ENCODE data around the gene ADAM17. TPM values are rescaled to one million over a fixed set of nuclear protein-coding genes. Genes with fewer than 3 reads are reported as not detected.
"Not testable (repeated sequence)": the region's sequence is repeated elsewhere in the genome, so short reads cannot be mapped to it uniquely, and the experiment has no call there.

The ADAM17 gene
- polyA plus RNA-seq, 10 donors: 19.6 to 34.8 (median 26.1) TPM

DNA sequence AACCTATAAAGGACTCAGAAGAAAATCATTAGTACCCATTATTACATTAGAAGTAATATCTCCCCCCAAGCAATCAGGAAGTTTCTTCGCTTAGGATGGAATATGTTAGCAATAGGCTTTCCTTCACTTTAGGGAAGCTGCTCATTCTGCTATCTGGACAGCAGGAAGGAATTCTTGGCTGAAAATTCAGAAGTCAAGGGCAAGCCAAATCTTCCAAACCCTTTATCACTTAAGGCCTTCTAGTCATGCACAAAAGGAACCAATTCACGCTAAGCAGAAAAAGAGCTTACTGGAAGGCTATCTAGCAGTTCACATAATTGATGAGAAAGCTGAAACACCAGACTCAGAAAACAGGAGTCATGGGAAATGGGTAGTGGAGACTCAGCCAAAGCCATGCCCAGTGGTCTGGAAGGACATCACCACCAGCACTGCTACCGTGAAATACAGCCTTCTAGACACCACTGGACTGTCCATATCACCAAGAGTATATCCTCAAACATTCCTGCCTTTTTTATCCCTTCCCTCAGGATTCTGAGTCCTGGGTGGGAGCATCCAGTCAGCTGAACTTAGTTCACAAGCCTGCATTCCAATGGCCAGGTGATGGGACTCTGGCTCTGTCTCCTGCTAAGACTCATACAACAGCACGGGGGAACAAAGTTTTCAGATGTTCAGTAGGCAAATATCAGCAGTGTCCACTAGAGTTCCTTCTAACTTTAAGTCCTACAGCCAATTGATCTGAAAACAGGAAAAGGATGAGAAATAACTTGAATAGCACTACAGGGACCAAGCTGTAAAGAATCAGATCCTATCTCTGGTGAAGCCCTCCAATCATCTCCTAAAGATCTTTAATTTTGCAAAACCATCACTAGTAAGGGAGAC, 14.8 kb upstream of the ADAM17 start:
- no peak for DNase-seq

DNA sequence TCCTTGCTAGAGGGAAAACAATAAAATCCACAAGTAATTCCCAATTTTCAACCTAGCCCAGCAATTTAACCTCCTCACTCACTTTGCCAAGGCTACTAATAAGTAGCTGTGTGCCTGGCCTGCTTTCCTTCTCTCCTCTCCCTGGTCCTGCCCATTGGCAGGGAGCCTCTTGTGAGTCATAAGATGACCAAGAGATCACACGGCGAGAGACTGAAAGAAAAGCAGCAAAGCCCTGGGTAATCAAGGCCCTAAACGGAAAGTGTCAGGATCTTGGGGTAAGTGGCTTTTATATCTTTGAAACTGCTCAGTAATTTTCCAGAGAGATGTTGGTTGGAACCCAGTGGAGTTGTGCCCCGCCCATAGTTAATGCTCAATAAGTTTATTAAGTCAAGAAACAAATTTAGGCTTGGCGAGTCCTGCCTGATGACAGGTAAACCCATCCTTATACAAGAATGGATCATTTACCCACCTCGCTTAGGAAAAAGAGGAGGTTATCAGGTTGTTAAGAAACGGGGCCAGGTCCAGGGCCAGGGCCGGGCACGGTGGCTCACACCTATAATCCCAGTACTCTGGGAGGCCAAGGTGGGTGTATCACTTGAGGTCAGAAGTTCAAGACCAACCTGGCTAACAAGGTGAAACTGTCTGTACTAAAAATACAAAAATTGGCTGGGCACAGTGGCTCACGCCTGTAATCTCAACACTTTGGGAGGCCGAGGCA, 10.0 kb upstream of the ADAM17 start:
- peak; percentile 55 to 59 (median 56) for DNase-seq

DNA sequence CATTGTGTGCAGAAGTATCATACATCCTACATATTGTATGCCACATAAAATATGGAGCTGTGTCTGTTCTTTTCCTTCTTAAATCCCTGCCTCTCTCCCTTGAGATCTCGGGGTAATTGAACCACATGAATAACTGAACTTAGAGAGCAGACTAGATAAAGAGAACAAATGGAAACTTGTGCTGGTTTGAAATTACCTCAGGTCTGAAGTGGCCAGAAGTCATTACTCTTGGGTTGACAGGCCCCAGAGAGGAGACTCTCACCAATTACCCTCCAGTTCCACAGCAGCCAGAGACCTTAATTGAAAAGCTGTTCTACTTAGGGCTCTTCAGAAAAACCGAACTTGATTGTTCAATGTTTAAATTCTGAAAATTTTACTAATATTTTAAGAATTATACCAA, 5.0 kb upstream of the ADAM17 start:
- DNase-seq: no peak

DNA sequence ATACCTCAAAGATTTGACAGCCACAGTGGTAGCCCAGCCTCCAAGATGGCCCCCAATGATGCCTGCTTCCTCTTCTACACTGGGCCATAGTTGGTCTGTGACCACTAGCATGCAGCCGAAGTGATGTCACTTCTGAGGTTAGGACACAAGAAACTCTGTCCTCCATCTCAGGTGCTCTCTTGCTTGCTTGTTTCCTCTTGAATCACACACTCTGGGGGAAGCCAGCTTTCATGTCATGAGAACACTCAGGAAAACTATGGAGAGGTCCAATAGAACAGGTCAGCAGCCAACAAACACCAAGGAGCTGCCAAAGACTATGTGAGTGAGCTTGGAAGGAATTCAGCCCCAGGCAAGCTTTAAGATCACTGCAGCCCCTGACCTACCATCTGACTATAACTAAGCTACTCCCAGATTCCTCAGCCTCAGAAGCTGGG, 3.3 kb upstream of the ADAM17 start:
- peak in 2 of 3 donors; percentile 25 to 33 for DNase-seq

DNA sequence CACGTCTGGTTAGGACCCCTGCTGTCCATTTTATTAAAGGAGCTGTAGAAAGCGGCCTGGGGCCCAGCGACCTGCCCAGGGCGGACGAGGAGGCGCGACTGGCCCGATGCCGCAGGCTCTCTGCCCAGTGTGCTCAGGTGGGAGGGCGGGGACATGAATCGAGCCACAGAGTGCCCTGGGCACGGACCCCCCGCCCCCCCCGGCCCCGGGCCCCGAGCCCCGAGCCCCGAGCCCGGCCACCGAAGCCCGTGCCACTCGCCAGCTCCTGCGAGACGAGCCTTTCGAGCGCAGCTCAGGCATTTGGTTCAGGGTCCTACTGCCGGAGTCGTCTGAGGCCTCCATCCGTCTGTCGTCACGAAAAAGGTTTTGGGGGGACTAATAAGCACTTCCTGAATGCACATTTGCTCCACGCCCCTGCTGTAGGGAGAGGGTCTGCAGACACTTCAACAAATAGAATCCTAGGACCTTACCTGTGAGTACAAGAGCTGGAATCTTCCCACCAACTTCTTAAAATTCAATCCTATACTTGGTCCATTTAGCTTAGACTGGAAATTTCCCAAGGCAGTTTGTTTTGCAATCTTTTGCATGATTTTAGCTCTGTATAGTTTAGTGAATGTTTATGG, 602 bp upstream of the ADAM17 start:
- peak in 2 of 3 donors; percentile 40 to 73 for DNase-seq

DNA sequence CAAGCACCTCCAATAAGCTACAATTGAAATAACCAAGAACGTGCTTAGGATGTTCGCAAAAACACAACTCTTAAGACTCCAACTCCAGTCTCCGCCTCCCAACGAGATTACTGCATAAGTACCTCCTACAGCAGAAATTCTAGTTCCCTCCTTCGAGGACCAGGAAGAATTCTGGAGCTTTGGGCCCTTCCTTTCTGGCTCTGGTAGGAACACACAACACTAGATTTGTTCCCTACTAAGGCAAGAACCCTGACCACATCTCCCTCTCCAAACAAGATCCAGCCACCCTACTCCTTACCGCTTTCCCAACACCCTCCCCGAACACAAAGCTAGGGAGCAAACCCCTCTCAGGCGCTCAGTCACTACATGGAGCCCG, 721 bp downstream of the ADAM17 start:
- DNase-seq: peak; percentile 76 to 90 (median 77)

DNA sequence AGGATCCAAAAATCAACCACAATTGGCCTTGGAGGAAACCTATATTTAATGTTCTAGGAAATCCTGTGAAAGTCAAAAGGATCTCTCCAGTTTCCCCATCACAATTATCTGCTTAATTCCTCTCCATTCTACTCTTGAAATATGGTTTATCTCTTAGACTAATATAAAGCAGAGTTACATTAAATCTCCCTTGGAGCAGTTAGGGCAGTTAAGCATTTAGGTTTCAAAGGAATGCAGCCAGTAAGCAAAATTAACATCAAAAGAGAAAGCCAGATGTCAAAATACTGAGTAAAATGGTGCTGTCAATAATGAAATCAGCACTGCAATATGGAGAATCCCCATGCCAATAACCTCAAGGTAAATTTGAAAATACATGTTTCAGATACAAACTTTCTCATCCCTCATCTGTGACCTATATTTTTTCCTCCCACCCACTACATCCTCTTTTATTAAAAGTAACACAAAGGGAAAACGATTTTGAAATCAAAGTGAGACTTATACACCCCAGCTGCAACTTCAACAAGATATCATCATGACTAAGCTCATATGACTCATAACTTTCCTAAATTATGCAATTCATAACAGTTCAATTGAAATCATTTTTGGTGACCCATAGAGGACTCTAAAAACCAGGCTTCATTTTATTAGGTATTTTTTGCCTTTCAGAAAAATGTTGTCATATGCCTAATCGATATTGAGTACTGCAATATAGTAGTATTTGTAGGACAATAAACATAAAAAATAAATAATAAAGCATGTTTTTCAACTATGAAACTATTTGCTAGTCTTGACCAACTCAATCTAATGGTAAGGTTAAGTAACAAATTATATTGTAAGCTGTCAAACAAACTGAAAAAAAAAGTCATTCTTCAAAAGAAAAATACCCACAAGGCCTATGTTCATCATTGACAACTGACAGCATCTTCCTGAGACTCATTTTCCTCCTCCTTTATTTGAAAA, 3.1 kb downstream of the ADAM17 start:
- peak in 2 of 3 donors; percentile 18 to 32 for DNase-seq

DNA sequence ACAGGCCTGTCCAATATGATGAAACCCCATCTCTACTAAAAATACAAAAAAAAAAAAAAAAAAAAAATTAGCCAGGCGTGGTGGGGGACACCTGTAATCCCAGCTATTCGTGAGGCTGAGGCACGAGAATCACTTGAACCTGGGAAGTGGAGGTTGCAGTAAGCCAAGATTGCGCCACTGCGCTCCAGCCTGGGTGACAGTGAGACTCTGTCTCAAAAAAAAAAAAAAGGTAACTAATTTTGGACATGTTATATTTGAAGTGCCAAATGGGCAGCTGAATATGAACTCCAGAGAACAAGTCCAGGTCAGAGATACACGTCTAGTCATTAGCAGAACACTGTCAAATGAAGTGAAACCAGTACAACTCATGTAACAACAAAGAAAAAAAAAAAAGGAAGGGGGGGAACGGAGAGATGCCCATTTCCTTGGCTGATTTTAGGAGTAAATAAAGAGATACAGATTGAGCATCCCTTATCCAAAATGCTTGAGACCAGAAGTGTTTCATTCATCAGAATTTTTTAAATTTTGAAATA, 4.7 kb downstream of the ADAM17 start:
- DNase-seq: not testable (repeated sequence)

DNA sequence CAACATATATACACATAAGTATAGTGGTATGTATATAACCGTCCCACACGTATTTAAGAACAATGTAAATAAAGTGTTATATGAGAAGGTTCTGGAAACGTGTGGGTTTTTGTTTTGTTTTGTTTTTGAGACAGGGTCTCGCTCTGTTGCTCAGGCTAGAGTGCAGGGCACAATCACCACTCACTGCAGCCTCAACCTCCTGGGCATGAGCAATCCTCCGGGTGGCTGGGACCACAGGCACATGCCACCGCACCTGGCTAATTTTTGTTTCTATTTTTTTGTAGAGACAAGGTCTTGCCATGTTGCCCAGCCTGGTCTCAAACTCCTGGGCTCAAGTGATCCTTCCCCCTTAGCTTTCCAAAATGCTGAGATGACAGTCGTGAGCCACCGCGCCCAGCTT, 6.2 kb downstream of the ADAM17 start:
- DNase-seq: no peak

DNA sequence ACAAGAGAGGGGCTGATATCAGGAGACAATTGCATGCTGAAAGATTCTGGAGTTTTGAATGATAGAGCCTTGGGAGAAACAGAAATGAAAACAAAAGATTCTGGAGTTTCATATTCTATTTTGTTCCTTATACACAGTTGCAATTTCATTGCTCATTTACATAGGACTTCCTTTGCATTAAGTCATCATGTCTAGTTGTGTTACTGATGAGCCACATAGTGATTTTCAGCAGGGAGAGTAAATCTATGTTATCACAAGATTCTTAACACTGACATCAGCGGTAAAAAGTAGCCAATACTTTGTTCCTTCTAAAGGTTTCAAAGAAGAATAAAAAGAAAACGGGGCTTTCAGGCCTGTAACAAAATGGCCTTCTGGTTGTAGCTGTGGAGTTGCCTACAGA, 7.1 kb downstream of the ADAM17 start:
- no peak for DNase-seq

DNA sequence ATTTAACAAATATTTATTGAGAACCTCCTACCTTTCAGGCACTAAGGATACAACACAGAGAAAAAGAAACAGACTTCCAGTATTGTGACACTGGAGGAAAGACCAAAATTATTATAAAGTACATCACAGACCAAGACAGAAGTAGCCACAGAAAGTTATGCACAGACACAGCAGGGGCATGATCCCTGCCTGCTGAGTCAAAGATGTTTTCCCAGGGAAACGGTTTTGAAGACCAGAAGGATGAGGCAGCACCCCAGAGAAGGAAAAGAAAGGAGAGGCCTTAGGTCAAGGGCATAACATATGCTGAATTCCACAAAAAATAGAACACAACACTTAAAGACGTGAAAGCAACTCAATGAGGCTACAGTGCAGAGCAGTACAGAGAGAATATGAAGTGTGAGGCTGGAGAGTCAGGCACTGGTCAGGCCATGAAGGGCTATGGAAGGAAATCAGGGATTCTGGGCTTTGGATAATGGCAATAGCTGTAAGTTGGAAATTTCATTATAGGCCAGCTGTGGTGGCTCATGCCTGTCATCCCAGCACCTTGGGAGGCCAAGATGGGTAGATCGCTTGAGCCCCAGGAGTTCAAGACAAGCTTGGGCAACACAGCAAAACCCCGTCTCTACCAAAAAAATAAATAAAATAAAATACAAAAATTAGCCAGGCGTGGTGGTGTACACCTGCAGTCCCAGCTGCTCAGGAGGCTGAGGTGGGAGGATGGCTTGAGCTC, 8.2 kb downstream of the ADAM17 start:
- DNase-seq: no peak

DNA sequence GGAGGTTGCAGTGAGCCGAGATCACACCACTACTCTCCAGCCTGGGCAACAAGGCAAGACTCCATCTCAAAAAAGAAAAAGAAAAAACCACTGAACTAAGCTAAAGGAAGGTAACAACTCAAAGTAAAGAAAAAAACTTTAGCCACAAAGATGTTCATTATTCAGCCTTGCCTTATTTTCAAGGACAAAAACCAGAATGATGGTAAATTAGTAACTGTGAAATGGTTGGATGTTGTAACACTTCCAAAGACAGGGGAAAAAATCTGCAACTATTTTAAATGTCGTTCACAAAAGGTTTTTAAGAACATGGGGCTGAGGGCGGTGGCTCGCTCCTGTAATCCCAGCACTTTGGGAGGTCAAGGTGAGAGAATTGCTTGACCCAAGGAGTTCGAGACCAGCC, 10.1 kb downstream of the ADAM17 start:
- no peak for DNase-seq

DNA sequence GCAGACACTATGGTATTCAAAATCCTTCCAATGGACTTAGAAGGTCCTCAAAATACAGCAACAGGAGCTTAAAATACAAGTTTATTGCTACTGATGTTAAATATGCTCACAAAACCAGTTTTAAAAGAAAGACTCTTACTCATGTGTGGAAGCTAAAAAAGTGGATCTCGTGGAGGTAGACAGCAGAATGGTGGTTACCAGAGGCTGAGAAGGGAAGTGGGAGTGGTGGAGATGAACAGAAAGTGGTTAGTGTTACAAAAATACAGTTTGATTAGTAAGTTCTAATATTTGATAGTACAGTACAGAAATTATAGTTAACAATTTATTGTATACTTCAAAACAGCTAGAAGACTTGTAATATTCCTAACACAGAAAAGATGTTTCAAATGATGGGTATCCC, 12.1 kb downstream of the ADAM17 start:
- DNase-seq: no peak

DNA sequence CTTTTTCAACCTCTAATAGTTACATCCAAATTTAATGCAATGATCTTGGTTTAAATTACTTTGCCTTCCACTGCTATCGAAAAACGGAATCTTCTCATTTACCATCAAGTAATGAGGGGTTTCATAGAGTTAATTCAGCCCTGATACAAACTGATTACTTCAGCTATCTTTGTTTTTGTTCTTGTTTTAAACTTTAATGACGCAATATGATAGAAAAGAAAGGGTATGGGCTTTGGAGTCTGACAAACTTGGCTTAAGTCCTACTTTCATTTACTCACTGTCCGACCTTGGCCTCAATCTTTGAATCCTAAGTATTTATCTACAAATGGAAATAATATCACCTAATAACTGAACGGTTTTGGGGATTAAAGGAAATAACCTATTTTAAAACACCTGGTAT, 16.1 kb downstream of the ADAM17 start:
- DNase-seq: peak in 1 of 3 donors; percentile 18

DNA sequence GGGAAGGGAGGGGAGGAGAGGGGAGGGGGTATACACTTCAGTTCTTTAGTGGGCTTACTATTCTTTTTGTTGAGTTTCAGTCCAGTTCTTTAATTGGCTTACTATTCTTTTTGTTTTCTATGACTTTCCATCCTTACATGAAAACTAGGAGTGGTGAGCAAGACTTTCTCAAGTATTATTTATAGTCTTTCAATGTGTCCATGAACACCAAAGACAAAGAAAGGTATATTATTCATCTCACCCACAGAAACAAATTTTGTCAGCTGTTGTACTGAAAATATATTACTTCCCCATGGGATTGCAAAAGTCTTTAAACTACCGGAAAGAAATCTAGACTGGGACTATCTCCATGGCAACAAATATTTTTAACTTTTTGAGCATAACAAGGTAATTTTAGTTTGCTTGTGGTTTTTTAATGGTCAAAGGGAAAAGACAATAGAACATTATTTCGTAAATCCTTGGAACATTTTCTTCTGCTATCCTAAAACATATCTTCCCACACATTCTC, 17.6 kb downstream of the ADAM17 start:
- DNase-seq: peak; percentile 56 to 77 (median 66)

DNA sequence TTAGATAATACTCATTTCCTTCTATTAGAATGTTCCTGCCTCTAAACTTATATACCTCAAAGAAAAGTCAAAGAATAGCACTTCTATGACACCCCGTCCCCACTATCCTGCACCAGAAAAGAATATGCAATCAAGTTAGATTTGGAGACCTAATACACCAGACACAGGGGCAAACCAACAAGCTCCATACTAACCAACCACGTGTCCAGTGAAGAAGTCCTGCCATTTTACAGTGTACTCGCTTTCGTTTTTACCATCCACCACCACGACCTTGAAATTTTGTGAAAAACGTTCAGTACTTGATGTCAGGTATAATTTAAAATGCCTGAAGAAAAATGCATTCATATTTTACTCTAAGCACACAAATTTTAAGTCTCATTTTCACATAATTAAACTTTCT, 19.1 kb downstream of the ADAM17 start:
- no peak for DNase-seq

DNA sequence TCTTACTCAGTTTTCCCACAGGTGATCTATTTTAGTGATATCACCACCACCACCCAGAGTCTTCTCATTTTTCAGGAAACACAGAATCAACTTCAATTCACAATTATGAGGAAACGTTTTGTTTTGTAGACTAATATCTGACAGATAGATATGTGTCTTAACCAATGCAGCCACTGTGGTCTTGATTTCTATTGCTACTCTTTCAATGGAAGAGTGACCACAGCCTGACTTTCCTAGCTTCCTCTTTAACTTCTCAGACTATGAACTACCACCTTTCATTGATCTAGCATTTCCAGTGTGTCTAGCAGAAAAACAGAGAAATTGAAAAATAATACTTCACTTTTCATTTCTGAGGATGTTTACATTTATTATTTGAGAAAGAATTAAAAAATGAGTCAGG, 20.5 kb downstream of the ADAM17 start:
- no peak for DNase-seq

DNA sequence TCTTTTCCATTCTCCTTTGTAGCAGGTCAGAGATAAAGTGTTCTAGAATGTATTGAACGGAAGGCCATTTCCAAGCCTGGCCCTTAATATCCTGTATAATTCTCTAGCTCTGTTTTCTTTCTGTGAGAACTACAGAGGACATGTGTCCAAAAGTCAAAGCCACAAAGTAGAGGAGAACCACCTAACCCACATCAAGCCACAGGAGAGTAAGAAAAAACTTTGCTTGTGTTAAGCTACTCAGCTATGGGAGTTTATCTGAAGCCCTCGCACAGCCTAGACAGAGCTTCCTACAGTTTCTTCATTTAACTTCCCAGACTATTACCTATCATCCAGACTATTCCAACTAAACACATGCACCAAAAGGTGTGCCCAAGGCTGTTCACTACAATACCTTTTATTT, 22.0 kb downstream of the ADAM17 start:
- DNase-seq: no peak

DNA sequence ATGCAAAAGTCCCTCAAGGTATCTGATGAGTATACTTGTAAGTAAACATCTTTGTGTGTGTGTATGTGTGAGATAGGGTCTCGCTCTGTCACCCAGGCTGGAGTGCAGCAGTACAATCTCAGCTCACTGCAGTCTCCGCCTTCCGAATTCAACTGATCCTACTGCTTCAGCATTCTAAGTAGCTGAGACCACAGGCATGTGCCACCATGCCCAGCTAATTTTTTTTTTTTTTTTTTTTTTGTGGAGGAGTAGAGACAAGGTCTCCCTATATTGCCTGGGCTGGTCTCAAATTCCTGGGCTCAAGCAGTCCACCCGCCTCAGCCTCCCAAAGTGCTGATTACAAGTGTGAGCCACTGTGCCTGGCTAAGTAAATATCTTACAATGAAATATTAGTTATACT, 23.2 kb downstream of the ADAM17 start:
- no peak for DNase-seq

Measured in muscle of back (tissue), 11 donors.